Stimulated activated CD4-positive, alpha-beta T cell treated with anti-CD3 and anti-CD28 coated beads, Interleukin-12 subunit alpha, Interleukin-12 subunit beta, amount 100 ng/mL, for 48 hours (primary cell): ENCODE results near the gene STK10.
"Not testable (repeated sequence)": the region's sequence is repeated elsewhere in the genome, so short reads cannot be mapped to it uniquely, and the experiment has no call there.

Experiments used
- DNase-seq, 3 donors: peaks; one replicate each; pipeline ENCODE4 v3.0.0-alpha.2; 2020; ENCODE audit warnings: low read depth in 2 of 3, low spot score in 1 of 3

The STK10 gene

GRCh38 chr5:172166030-172166826 lies 21.8 kb downstream of the STK10 start:
- no peak for DNase-seq

GRCh38 chr5:172165465-172165864 lies 22.6 kb downstream of the STK10 start:
- no peak for DNase-seq

GRCh38 chr5:172164769-172165212 lies 23.2 kb downstream of the STK10 start:
- no peak for DNase-seq

- no peak for DNase-seq
Measured at GRCh38 chr5:172163346-172163745, 24.7 kb downstream of the STK10 start.

- DNase-seq, result no peak
Measured at GRCh38 chr5:172162987-172163343, 25.1 kb downstream of the STK10 start.

- no peak for DNase-seq
Measured at GRCh38 chr5:172162323-172162986, 25.6 kb downstream of the STK10 start.

- DNase-seq, result no peak
Measured at GRCh38 chr5:172160506-172160905, 27.5 kb downstream of the STK10 start.

- no peak for DNase-seq
Measured at GRCh38 chr5:172159016-172159415, 29.0 kb downstream of the STK10 start.

- no peak for DNase-seq
Measured at GRCh38 chr5:172156541-172156994, 31.5 kb downstream of the STK10 start.

- not testable (repeated sequence) for DNase-seq
Measured at GRCh38 chr5:172155101-172155500, 32.9 kb downstream of the STK10 start.

- no peak for DNase-seq
Measured at GRCh38 chr5:172153695-172154094, 34.3 kb downstream of the STK10 start.

GRCh38 chr5:172151661-172152210 lies 36.3 kb downstream of the STK10 start:
- no peak for DNase-seq

- no peak for DNase-seq
Measured at GRCh38 chr5:172150514-172151425, 37.3 kb downstream of the STK10 start.

- not testable (repeated sequence) for DNase-seq
Measured at GRCh38 chr5:172149481-172149880, 38.5 kb downstream of the STK10 start.

- no peak for DNase-seq
Measured at GRCh38 chr5:172149073-172149472, 39.0 kb downstream of the STK10 start.

GRCh38 chr5:172148381-172148780 lies 39.6 kb downstream of the STK10 start:
- no peak for DNase-seq

- no peak for DNase-seq
Measured at GRCh38 chr5:172147857-172148256, 40.2 kb downstream of the STK10 start.

- no peak for DNase-seq
Measured at GRCh38 chr5:172146748-172147092, 41.3 kb downstream of the STK10 start.

- no peak for DNase-seq
Measured at GRCh38 chr5:172145870-172146747, 41.9 kb downstream of the STK10 start.
